Adrenal gland (tissue), 19 donors: ENCODE measurements around the gene KRTAP4-2. TPM values are rescaled to one million over a fixed set of nuclear protein-coding genes. Genes with fewer than 3 reads are reported as not detected.
"Not testable (repeated sequence)": the region's sequence is repeated elsewhere in the genome, so short reads cannot be mapped to it uniquely, and the experiment has no call there.

Source experiments
- DNase-seq, 7 donors: peaks; one replicate each; pipeline ENCODE4 v3.0.0-alpha.2; 2019 to 2020
- H3K27ac ChIP-seq, 5 donors: fragments of 200-600 bp; sonication (generic) in 4 of 5; 1 replicate in 3 of 5; 2 replicates in 2 of 5; pipeline versions ENCODE4 v1.5.1 to v1.8.0; 2016 to 2020; ENCODE audit warnings: mild to moderate bottlenecking in 1 of 5
- H3K27me3 ChIP-seq: fragments of 200-600 bp; 2 replicates; pipeline ENCODE4 v1.8.0; 2021
- H3K36me3 ChIP-seq, 2 donors: fragments of 200-600 bp; replicated peaks in 1 of 2; 1 replicate in 1 of 2; 2 replicates in 1 of 2; pipeline versions ENCODE4 v1.5.1 to v1.8.0; 2018 to 2022
- H3K4me1 ChIP-seq, 2 donors: fragments of 200-600 bp; replicated peaks in 1 of 2; 1 replicate in 1 of 2; 2 replicates in 1 of 2; pipeline versions ENCODE4 v1.5.1 to v1.8.0; 2018 to 2021
- H3K4me3 ChIP-seq, 4 donors: fragments of 200-600 bp; sonication (generic) in 3 of 4; one replicate each; pipeline ENCODE4 v1.5.1; 2016 to 2018
- H3K9me3 ChIP-seq, 3 donors: fragments of 200-600 bp; sonication (generic) in 1 of 3; replicated peaks in 1 of 3; 1 replicate in 2 of 3; 2 replicates in 1 of 3; pipeline versions ENCODE4 v1.5.1 to v1.8.0; 2016 to 2021
- POLR2A ChIP-seq, 2 donors: fragments of 450-650 bp; IDR thresholded peaks; one replicate each; pipeline ENCODE4 v1.6.1; 2017; ENCODE audit warnings: antibody characterized with exemption in 2 of 2, mild to moderate bottlenecking in 2 of 2, moderate library complexity in 1 of 2
- WGBS, 4 donors: extraction: QIAGEN DNeasy Blood & Tissue Kit in 2 of 4; methylation state at CpG; one replicate each; pipeline versions ENCODE4 v1.1.5 to v1.1.7; 2013 to 2017; 5-methylcytosine and 5-hydroxymethylcytosine counted together
- intact Hi-C, 2 donors: fragments of 100-400 bp; cut with DNase I; formaldehyde crosslinking; loops; one replicate each; pipeline versions ENCODE4 v1.14.1 to v1.15.0; 2022 to 2023
- long read RNA-seq, 10 donors: library from polyadenylated mRNA in 3 of 10; unstranded in 2 of 10; stranded (forward) in 1 of 10; transcript quantifications; one replicate each; pipeline ENCODE4 v2.0.0 and lab custom pipeline, GENCODE V29; 2021 to 2026
- polyA plus RNA-seq, 3 donors: library from polyadenylated mRNA; stranded (reverse); fragments of 200-250 nt in 2 of 3; fragments of 350-450 nt in 1 of 3; fragmentation: Illumina TruSeq in 1 of 3; extraction: RNeasy Lipid Tissue Mini Kit (QIAGEN cat#74804) in 1 of 3; gene quantifications; one replicate each; pipeline ENCODE4 v1.2.3, GENCODE V29; 2013 to 2014
- total RNA-seq, 9 donors: library from RNA; depleted of rRNA in 4 of 9; stranded (reverse); fragments of >200 nt in 4 of 9; fragments of 120-200 nt in 1 of 9; fragmentation: NEBNext Ultra II Directional in 1 of 9; extraction: Animal tissue kit (Norgen Biotek cat#: 25700) in 1 of 9; gene quantifications; one replicate each; pipeline versions ENCODE4 v1.1.0 to v1.2.4, GENCODE V29; 2013 to 2023
- TF ChIP-seq, protein P1 (sequence below), 6 experiments: fragments of 450-650 bp in 4 of 6; fragments of 200-600 bp in 2 of 6; sonication (generic) in 1 of 6; IDR thresholded peaks; 1 replicate in 5 of 6; 2 replicates in 1 of 6; pipeline versions ENCODE4 v1.5.1 to v1.8.0; 2016 to 2021; ENCODE audit warnings: antibody characterized with exemption in 6 of 6, mild to moderate bottlenecking in 2 of 6, moderate library complexity in 1 of 6
- donor health status: healthy with polysubstance abuse.
- donor health status: Bipolar disorder and iron deficiency.
- donor health status: DM: yes; HTN: yes; CAD: no.
- donor health status: DM: no; HTN: no; CAD: no.
- donor health status: DM: no; HTN: no; CAD: no.
- donor health status: DM: yes; HTN: yes; CAD: no.

KRTAP4-2 gene
- not detected for total RNA-seq
- polyA plus RNA-seq: not detected
- long read RNA-seq, donor 1: 0 reads
- long read RNA-seq, donor 2: 0 reads
- long read RNA-seq, donor 3: 0 reads
- long read RNA-seq, donor 4: 0 reads
- long read RNA-seq, donor 5: 0 reads
- long read RNA-seq, donor 6: 0 reads
- long read RNA-seq, donor 7: 0 reads
- long read RNA-seq, donor 8: 0 reads
- long read RNA-seq, donor 9: 0 reads
- long read RNA-seq, donor 10: 0 reads

DNA sequence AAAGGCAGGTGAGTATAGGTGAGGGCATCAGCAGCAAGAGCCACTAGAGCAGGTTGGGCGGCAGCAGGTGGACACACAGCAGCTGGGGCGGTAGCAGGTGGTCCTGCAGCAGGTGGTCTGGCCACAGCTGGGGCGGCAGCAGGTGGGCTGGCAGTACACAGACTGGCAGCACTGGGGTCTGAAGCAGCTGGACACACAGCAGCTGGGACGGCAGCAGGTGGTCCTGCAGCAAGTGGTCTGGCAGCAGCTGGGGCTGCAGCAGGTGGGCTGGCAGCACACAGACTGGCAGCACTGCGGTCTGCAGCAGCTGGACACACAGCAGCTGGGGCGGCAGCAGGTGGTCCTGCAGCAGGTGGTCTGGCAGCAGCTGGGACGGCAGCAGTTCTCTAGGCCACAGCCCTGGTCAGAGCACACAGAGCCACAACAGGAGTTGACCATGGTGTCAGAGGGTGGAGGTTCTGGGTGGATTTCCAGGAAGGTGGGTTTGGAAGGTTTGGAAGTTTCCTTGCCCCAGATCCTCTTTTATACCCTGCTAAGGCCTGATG, at the start of gene KRTAP4-2:
Gene KRTAP4-2 (minus strand): TSS at position 495 of the 545 bp plus-strand sequence. CDS start 57 bp downstream, at position 438.
- Histone ChIP-seq H3K36me3 (no peaks in the 10 kb centered on the region), H3K27ac (no peak within 1 kb of the TSS), H3K27me3 (no peaks in the 10 kb centered on the region), H3K9me3 (no peaks in the 10 kb centered on the region), H3K4me1 (no peaks in the 10 kb centered on the region), H3K4me3 (no peak within 1 kb of the TSS)
- intact Hi-C loops: no loop called here
- TF ChIP-seq, protein P1, sequence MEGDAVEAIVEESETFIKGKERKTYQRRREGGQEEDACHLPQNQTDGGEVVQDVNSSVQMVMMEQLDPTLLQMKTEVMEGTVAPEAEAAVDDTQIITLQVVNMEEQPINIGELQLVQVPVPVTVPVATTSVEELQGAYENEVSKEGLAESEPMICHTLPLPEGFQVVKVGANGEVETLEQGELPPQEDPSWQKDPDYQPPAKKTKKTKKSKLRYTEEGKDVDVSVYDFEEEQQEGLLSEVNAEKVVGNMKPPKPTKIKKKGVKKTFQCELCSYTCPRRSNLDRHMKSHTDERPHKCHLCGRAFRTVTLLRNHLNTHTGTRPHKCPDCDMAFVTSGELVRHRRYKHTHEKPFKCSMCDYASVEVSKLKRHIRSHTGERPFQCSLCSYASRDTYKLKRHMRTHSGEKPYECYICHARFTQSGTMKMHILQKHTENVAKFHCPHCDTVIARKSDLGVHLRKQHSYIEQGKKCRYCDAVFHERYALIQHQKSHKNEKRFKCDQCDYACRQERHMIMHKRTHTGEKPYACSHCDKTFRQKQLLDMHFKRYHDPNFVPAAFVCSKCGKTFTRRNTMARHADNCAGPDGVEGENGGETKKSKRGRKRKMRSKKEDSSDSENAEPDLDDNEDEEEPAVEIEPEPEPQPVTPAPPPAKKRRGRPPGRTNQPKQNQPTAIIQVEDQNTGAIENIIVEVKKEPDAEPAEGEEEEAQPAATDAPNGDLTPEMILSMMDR (IDR thresholded peaks at IDR 0.05): no peak
- TF ChIP-seq POLR2A (IDR thresholded peaks at IDR 0.05): no peak
- DNase-seq: no peak
- WGBS, 4 donors: 80 to 95% (median 90%) methylated on average over 3 to 7 of the region's 7 CpGs

DNA sequence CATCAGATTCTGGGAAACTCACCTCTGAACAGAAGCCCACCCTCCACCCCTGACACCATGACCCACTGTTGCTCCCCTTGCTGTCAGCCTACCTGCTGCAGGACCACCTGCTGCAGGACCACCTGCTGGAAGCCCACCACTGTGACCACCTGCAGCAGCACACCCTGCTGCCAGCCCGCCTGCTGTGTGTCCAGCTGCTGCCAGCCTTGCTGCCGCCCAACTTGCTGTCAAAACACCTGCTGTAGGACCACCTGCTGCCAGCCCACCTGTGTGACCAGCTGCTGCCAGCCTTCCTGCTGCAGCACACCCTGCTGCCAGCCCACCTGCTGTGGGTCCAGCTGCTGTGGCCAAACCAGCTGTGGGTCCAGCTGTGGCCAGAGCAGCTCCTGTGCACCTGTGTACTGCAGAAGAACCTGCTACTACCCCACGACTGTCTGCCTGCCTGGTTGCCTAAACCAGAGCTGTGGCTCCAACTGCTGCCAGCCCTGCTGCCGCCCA, 48.6 kb upstream of the KRTAP4-2 start, which contains the start of gene KRTAP9-2:
Gene KRTAP9-2 (plus strand): TSS at position 51 of the 498 bp plus-strand sequence. CDS start 7 bp downstream, at position 58.
- H3K27ac ChIP-seq, H3K9me3 ChIP-seq, H3K4me1 ChIP-seq, H3K27me3 ChIP-seq, intact Hi-C loops, H3K4me3 ChIP-seq, DNase-seq, H3K36me3 ChIP-seq: not testable (repeated sequence)
- 40 to 47% (median 44%) methylated on average over 1 to 3 of the region's 4 CpGs; no CpG with 5 or more reads in 1 of the 4 donors for WGBS, 4 donors

DNA sequence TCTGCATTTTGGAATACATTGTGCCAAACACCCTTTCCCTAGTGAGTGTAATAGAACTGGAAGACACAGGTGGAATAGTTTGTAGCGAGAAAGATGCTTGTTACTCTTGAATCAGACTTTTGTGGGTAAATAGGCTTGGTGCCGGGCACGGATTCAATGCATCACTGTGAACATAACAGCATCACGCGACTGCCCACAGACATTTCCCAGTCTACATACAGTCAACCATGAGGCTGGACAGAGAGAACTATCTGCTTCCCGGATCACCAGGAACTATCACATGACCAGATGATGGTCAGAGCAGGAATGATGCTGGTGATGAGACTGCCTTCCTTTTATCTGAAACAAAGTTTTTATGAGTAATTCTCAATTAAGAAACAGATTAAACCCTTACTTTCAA, 48.0 kb upstream of the KRTAP4-2 start:
- Histone ChIP-seq H3K4me3 (no peak overlapping the region), H3K4me1 (no peaks in the 10 kb centered on the region), H3K27me3 (no peaks in the 10 kb centered on the region), H3K9me3 (no peaks in the 10 kb centered on the region), H3K36me3 (no peaks in the 10 kb centered on the region), H3K27ac (no peak overlapping the region)
- no peak for DNase-seq
- intact Hi-C loops: no loop called here
- WGBS, 4 donors: 80 to 92% (median 87%) methylated on average over 6 of the region's 6 CpGs
- TF ChIP-seq, protein P1 (IDR thresholded peaks at IDR 0.05): no peak
- TF ChIP-seq POLR2A (IDR thresholded peaks at IDR 0.05): no peak

DNA sequence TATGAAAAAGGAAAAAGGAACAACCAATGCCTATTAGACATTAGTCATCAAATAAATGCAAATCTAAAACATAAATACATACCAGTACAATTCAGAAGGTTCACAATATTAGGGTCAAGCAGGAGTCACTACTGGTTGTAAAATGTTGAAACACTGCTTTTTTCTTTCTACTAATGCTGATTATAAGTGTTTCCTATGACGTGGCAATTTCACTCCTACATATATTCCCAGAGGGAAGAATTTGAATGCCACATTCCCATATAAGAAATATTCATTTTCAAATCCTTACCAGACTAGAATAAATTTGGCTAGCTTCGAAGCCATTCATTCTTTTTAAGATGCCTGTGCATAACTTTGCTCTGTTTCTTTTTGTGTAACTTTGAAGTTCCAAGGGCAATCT, 45.8 kb upstream of the KRTAP4-2 start:
- H3K36me3 ChIP-seq: no peaks in the 10 kb centered on the region
- H3K9me3 ChIP-seq: no peaks in the 10 kb centered on the region
- H3K27ac ChIP-seq: no peak overlapping the region
- no peak for DNase-seq
- no peak for TF ChIP-seq POLR2A (IDR thresholded peaks at IDR 0.05)
- TF ChIP-seq, protein P1 (IDR thresholded peaks at IDR 0.05): no peak
- H3K27me3 ChIP-seq: no peaks in the 10 kb centered on the region
- WGBS, 4 donors: 59 to 63% (median 60%) methylated on average over 2 of the region's 2 CpGs
- no peaks in the 10 kb centered on the region for H3K4me1 ChIP-seq
- intact Hi-C loops: no loop called here
- no peak overlapping the region for H3K4me3 ChIP-seq
